ENCODE results near the gene STARD8. TPM values are rescaled to one million over a fixed set of nuclear protein-coding genes. Genes with fewer than 3 reads are reported as not detected.
"Not testable (repeated sequence)": the region's sequence is repeated elsewhere in the genome, so short reads cannot be mapped to it uniquely, and the experiment has no call there.

The STARD8 gene
- total RNA-seq, 1 donor, result 2.9 TPM

DNA sequence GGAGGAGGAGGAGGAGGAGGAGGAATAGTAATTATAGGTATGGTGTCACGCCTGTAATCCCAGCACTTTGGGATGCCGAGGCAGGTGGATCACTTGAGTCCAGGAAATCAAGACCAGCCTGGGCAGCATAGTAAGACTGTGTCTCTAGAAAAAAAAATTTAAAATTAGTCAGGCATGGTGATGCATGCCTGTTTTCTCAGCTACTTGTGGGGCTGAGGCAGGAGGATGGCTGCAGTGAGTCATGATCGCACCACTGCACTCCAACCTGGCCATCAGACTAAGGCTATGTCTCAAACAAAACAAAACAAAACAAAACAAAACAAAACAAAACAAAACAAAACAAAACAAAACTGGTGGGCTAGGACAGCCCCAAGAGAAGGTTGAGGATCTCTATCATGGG lies 3.0 kb downstream of the STARD8 start:
- no peak for DNase-seq (ENCODE audit: low read depth)

DNA sequence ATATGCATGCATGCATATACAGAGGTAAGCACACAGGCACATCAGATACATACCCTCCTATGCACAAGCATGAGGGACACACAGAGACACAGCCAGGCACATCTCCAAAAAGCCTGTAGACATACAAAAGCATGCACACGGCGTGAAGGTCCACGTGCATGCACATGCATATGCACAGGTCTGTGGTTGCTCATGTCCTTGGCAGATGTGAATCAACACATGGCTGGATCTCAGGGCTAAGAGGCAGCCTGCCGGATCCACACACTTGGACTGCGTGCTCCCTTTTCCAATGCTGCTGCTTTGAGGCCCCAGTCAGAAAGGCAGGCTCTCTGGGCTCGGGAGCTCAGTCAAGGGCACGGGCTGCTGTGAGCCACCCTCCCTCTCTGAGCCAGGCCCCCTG lies 3.6 kb downstream of the STARD8 start:
- no peak for DNase-seq (ENCODE audit: low read depth)
- TF ChIP-seq, protein P1, sequence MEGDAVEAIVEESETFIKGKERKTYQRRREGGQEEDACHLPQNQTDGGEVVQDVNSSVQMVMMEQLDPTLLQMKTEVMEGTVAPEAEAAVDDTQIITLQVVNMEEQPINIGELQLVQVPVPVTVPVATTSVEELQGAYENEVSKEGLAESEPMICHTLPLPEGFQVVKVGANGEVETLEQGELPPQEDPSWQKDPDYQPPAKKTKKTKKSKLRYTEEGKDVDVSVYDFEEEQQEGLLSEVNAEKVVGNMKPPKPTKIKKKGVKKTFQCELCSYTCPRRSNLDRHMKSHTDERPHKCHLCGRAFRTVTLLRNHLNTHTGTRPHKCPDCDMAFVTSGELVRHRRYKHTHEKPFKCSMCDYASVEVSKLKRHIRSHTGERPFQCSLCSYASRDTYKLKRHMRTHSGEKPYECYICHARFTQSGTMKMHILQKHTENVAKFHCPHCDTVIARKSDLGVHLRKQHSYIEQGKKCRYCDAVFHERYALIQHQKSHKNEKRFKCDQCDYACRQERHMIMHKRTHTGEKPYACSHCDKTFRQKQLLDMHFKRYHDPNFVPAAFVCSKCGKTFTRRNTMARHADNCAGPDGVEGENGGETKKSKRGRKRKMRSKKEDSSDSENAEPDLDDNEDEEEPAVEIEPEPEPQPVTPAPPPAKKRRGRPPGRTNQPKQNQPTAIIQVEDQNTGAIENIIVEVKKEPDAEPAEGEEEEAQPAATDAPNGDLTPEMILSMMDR (IDR thresholded peaks at IDR 0.05; ENCODE audit: insufficient read depth, low read length), result no peak
- no peak overlapping the region for H3K4me3 ChIP-seq (ENCODE audit: low read depth, low read length)

More for the DNA sequence above, 3.0 kb downstream of the STARD8 start:
- H3K4me3 ChIP-seq (ENCODE audit: low read depth, low read length), result no peak overlapping the region
- TF ChIP-seq, protein P1 (IDR thresholded peaks at IDR 0.05; ENCODE audit: insufficient read depth, low read length), result no peak

DNA sequence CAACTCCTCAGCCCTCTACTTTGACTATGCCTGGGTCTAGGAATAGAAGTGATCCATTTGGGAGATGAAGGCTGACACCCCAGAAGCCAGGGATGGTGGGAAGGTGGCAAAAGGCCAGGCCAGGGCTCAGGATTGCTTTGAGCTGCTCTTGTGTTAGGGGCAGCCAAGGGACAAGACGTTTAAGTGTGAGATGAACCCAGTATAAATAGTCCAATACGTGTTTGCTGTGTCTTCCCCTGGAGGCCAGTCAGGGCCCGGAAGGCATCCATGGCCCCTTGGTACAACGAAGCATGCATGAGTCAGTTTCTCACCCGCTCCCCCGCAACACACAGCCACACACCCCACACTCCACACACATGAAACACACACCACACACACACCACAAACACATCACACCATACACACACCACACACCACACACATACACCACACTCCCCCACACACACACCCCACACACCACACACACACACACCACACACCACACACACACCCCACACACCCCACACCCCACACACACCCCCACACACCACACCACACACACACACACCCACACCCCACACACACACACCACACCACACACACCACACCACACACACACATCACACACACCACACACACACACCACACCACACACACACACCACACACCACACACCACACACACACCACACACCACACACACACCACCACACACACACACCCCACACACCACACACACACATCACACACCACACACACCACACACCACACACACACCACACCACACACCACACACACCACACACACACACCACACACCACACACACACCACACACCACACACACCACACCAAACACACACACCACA lies 5.1 kb downstream of the STARD8 start:
- no peak for DNase-seq (ENCODE audit: low read depth)
- H3K4me3 ChIP-seq (ENCODE audit: low read depth, low read length), result no peak overlapping the region
- TF ChIP-seq, protein P1 (IDR thresholded peaks at IDR 0.05; ENCODE audit: insufficient read depth, low read length), result no peak

DNA sequence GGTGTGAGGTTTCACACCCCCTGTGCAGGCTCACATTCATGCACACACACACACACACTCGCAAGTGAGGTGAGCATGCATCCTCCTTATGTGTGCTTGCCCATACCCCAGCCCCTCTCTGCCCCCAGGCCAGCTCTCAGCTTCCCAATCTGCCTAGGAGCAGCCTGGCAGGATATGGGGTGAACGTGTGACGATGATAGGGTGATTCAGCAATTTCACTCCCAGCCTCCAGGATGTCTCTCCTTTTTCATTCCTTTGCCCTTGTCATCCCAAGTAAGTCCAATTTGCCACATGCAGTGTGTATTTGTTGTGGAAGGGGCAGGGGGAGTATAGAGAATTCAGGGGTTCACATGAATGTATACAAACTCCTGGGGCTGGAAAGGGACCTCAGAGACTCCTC lies 7.2 kb downstream of the STARD8 start:
- H3K4me3 ChIP-seq (ENCODE audit: low read depth, low read length), result no peak overlapping the region
- TF ChIP-seq, protein P1 (IDR thresholded peaks at IDR 0.05; ENCODE audit: insufficient read depth, low read length), result no peak
- no peak for DNase-seq (ENCODE audit: low read depth)

DNA sequence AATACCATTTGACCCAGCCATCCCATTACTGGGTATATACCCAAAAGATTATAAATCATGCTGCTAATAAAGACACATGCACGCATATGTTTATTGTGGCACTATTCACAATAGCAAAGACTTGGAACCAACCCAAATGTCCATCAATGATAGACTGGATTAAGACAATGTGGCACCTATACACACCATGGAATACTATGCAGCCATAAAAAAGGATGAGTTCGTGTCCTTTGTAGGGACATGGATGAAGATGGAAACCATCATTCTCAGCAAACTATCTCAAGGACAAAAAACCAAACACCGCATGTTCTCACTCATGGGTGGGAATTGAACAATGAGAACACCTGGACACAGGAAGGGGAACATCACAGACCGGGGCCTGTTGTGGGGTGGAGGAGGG lies 9.0 kb downstream of the STARD8 start:
- H3K4me3 ChIP-seq (ENCODE audit: low read depth, low read length), result not testable (repeated sequence)

DNA sequence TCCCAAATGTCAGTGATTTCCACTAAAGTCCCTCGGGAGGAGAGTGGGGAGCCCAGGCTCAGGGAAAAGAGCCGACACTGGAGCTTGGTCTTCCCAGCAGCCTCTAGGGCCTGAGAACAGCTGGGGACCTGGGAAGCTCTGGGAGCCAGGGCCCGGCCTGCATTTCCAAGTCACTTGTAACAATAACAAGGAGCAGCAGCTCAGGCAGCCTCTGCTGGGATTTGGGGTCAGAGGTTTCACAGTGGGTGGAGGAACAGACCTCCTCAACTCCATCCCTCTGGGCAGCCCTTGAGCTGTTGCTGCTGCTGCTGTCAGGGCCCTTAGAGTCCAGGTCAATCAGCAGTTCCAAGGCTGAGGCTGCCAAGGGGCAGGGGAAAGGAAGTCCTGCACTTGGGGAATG lies 11.1 kb downstream of the STARD8 start:
- no peak overlapping the region for H3K4me3 ChIP-seq (ENCODE audit: low read depth, low read length)
- no peak for DNase-seq (ENCODE audit: low read depth)
- TF ChIP-seq, protein P1 (IDR thresholded peaks at IDR 0.05; ENCODE audit: insufficient read depth, low read length), result no peak

More for the DNA sequence above, 9.0 kb downstream of the STARD8 start:
- DNase-seq (ENCODE audit: low read depth), result not testable (repeated sequence)

DNA sequence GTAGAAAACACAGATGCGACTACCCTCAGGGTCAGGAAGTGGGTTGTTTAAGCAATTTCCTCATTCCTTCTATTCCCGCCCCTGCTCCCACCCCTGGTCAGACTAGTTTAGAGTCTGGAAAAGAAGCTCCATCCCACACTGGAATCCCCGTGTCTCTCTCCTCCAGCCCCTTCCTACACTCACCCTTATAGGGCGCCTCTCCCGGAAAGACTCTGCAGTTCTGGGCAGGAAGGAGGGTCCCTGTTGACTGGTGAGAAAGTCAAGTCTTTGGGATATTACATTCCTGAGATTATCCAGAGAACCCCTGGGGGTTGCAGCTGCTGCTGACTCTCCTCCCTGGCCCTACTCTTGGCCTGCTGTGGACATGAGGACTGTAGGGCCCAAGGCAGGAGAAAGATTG lies 11.9 kb downstream of the STARD8 start:
- no peak overlapping the region for H3K4me3 ChIP-seq (ENCODE audit: low read depth, low read length)
- DNase-seq (ENCODE audit: low read depth), result no peak
- TF ChIP-seq, protein P1 (IDR thresholded peaks at IDR 0.05; ENCODE audit: insufficient read depth, low read length), result no peak

All from fibroblast of the aortic adventitia (primary cell).